ENCODE results near the gene KCNQ5. TPM values are rescaled to one million over a fixed set of nuclear protein-coding genes. Genes with fewer than 3 reads are reported as not detected.

Gene KCNQ5
- total RNA-seq, 1 donor from 2014 or later: 0.11 TPM

DNA sequence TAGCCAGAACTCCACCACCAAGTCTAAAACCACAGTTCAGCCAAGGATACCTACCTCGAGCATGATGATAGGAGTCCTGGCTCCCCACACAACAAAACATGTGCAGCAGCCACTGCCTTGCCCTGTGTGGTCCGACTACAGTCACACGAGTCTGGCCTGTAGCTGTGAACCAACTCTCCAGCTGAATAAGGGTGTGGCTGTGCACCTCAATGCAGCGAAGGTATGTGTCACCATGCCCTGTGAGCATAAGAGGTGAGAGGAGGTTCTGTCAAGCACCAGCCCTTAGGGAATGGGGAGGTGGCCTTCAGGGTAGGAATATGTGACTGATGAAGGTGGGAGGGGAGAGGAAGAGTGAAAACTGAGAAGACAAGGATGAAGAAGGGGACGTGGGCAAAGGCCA lies 620.1 kb downstream of the KCNQ5 start:
- TF ChIP-seq, protein P1, sequence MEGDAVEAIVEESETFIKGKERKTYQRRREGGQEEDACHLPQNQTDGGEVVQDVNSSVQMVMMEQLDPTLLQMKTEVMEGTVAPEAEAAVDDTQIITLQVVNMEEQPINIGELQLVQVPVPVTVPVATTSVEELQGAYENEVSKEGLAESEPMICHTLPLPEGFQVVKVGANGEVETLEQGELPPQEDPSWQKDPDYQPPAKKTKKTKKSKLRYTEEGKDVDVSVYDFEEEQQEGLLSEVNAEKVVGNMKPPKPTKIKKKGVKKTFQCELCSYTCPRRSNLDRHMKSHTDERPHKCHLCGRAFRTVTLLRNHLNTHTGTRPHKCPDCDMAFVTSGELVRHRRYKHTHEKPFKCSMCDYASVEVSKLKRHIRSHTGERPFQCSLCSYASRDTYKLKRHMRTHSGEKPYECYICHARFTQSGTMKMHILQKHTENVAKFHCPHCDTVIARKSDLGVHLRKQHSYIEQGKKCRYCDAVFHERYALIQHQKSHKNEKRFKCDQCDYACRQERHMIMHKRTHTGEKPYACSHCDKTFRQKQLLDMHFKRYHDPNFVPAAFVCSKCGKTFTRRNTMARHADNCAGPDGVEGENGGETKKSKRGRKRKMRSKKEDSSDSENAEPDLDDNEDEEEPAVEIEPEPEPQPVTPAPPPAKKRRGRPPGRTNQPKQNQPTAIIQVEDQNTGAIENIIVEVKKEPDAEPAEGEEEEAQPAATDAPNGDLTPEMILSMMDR (IDR thresholded peaks at IDR 0.05; ENCODE audit: borderline replicate concordance): no peak
- Histone ChIP-seq H3K36me3 (no peaks in the 10 kb centered on the region), H3K27me3 (ENCODE audit: low read depth) (peaks cover 1% of the 10 kb centered on the region), H3K4me3 (no peak overlapping the region), H3K9me3 (replicated peaks) (no peaks in the 10 kb centered on the region), H3K4me1 (peaks cover 3% of the 10 kb centered on the region), H3K27ac (replicated peaks) (no peak overlapping the region)
- DNase-seq: no peak
- intact Hi-C loops (cut with micrococcal nuclease): no loop called here

Small RNA genes lying within 50 kb of the gene (microRNA-seq; reads per million reads assigned to microRNA genes)
- not detected for gene MIR4282
